Bronchial epithelial cell (primary cell): ENCODE data around the gene HOXA10. TPM values are rescaled to one million over a fixed set of nuclear protein-coding genes. Genes with fewer than 3 reads are reported as not detected.

Source experiments
- DNase-seq: peaks from one replicate; pipeline ENCODE4 v3.0.0-alpha.2; 2010; ENCODE audit warnings: low read depth
- FAIRE-seq: peaks from 2 replicates; lab custom pipeline; 2011; peaks lifted over from hg19 to GRCh38; lab: Jason Lieb, UNC
- H3K27me3 ChIP-seq: 2 replicates; pipeline ENCODE4 v1.5.1; 2011; ENCODE audit warnings: low read length; ENCODE audit not compliant: control insufficient read depth, insufficient read depth
- H3K36me3 ChIP-seq: 2 replicates; pipeline ENCODE4 v1.5.1; 2011; ENCODE audit warnings: low read length; ENCODE audit not compliant: control insufficient read depth, insufficient read depth
- H3K4me3 ChIP-seq: 2 replicates; pipeline ENCODE4 v1.5.1; 2011; ENCODE audit warnings: mild to moderate bottlenecking, low read depth, low read length, control low read depth
- CTCF ChIP-seq: IDR thresholded peaks from 2 replicates; pipeline ENCODE4 v1.5.1; 2011; ENCODE audit warnings: mild to moderate bottlenecking, moderate library complexity, low read length, control low read depth, inconsistent platforms; ENCODE audit not compliant: insufficient read depth, severe bottlenecking
- total RNA-seq: library from RNA; depleted of rRNA; stranded (reverse); fragments of >200 nt; gene quantifications from 2 replicates; pipeline ENCODE4 v1.2.1, GENCODE V29; 2014

HOXA10 gene
- total RNA-seq, 1 donor from 2014 or later: not detected

DNA sequence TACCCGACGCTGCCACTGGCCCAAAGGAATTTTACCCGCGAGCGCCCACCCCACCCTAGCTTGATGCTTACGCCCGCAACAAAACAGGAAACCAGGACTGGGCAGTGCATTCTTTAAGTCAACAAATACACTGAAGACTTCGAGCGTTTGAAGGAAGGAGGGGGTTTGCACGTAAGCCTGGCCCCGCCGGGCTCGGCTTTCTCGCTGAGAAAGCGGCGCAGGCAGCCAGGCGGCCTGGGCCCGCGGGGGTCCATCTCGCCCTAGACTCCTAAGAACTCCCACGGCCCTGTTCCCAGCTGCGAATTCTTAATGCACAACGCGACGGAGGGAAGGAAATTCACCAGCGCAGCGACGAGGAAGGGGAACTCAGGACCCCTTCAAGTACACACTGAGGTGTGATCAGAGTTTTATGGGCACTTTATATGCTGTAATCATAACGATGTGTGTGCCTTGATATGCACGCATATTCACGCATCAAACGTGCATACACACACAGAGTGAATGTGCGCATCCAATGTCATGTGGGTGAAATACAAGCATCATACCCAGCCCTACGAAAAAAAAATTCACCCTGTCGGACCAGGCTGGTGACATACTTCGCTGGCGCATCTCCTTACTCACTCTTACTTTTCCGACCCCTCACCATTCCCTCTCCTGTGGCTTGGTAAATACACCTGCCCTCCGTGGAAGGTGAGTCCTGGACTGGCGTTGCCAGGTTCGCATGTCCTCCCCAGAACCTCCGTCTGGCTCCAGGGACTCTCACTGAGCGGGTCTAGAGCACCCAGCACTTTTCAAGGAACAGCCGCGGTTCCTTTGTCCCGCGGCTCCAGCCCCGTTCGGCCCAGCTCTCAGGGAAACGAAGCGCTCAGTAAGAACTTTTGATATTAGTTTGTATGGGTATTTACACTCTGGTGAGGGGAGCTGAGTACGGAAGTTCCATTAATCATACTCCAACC, 31.5 kb upstream of the HOXA10 start:
- DNase-seq: no peak
- no peak for FAIRE-seq
- H3K36me3 ChIP-seq: no peaks in the 10 kb centered on the region
- TF ChIP-seq CTCF: no peak
- no peak overlapping the region for H3K4me3 ChIP-seq
- H3K27me3 ChIP-seq: peaks cover 71% of the 10 kb centered on the region

DNA sequence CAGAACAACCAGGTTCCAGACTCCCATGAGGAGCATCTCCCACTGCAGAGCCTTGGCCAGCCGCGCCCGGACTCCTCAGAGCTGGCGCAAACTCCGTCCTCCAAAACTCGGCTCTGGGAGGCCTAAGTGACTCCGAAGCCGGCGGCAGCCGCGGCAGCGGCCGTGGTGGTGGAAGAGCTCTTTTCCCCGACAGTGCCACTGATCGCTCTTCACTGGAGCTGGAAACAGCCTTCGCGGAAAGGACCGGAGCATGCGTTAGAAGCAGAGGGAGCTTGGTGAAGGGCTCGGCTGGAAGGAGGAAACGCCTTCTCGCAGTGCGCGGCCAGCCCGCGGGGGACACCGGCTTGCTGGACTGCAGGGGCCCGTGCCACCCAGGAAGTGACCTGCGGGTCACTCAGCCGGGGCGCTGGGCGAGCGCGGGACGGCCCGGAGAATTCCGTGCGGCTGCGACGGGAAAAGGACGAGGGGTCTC, 30.8 kb upstream of the HOXA10 start:
- DNase-seq (no peak), FAIRE-seq (no peak)
- H3K27me3 ChIP-seq: peaks cover 73% of the 10 kb centered on the region
- TF ChIP-seq CTCF: no peak
- H3K4me3 ChIP-seq: no peak overlapping the region
- H3K36me3 ChIP-seq: no peaks in the 10 kb centered on the region

GRCh38 chr7:27203964-27204594, 30.0 kb upstream of the HOXA10 start:
- DNase-seq (no peak), FAIRE-seq (no peak)
- H3K4me3 ChIP-seq: no peak overlapping the region
- no peak for TF ChIP-seq CTCF
- H3K27me3 ChIP-seq: peaks cover 67% of the 10 kb centered on the region
- H3K36me3 ChIP-seq: no peaks in the 10 kb centered on the region

GRCh38 chr7:27203365-27203953, 29.3 kb upstream of the HOXA10 start:
- H3K27me3 ChIP-seq: peaks cover 73% of the 10 kb centered on the region
- H3K36me3 ChIP-seq: no peaks in the 10 kb centered on the region
- no peak for TF ChIP-seq CTCF
- no peak overlapping the region for H3K4me3 ChIP-seq
- DNase-seq (no peak), FAIRE-seq (no peak)

DNA sequence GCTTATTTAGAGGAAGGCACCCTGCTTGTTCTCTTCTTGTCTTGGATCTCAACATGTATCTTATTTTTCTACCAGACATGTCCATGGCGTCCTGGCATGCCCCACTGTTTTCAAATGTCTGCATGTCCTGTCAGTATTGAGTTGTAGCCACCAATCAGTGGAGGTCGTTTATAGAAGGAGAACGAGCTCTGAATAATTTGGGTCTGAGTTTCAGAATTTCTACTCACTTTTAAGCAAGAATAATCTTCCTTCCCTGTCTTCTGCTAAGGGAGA, 28.7 kb upstream of the HOXA10 start:
- FAIRE-seq: no peak

More for the DNA sequence above, 28.7 kb upstream of the HOXA10 start:
- no peak for TF ChIP-seq CTCF
- H3K36me3 ChIP-seq: no peaks in the 10 kb centered on the region
- no peak for DNase-seq
- H3K27me3 ChIP-seq: peaks cover 73% of the 10 kb centered on the region
- H3K4me3 ChIP-seq: no peak overlapping the region
